GM19240 (cell line): ENCODE measurements around the gene CRYZ.
A peak's percentile ranks its signal among the peaks of the same experiment; 100 is the strongest.
"Not testable (repeated sequence)": the region's sequence is repeated elsewhere in the genome, so short reads cannot be mapped to it uniquely, and the experiment has no call there.

Experiments
- DNase-seq: peaks from one replicate; pipeline ENCODE4 v3.0.0; 2011; ENCODE audit warnings: low spot score; ENCODE audit not compliant: insufficient read length

Gene CRYZ

GRCh38 chr1:74732960-74733603 is at the start of gene CRYZ, which contains the start of gene TYW3:
Gene CRYZ (minus strand): TSS chr1:74733050. CDS start chr1:74724821, 8,229 bp downstream.
Gene TYW3 (plus strand): TSS chr1:74733152. CDS start chr1:74733245, 93 bp downstream.
- DNase-seq: peak; percentile 16

GRCh38 chr1:74780594-74780993 is 47.7 kb upstream of the CRYZ start:
- no peak for DNase-seq

GRCh38 chr1:74779750-74780149 is 46.9 kb upstream of the CRYZ start:
- DNase-seq: no peak

- DNase-seq: no peak
Observed at GRCh38 chr1:74777525-74777924, 44.7 kb upstream of the CRYZ start.

- no peak for DNase-seq
Observed at GRCh38 chr1:74775735-74776134, 42.9 kb upstream of the CRYZ start.

- DNase-seq: no peak
Observed at GRCh38 chr1:74773582-74773981, 40.7 kb upstream of the CRYZ start.

GRCh38 chr1:74772945-74773344 is 40.1 kb upstream of the CRYZ start:
- no peak for DNase-seq

- no peak for DNase-seq
Observed at GRCh38 chr1:74771913-74772515, 39.2 kb upstream of the CRYZ start.

GRCh38 chr1:74767490-74767889 is 34.6 kb upstream of the CRYZ start:
- DNase-seq: no peak

GRCh38 chr1:74766579-74766978 is 33.7 kb upstream of the CRYZ start:
- no peak for DNase-seq

GRCh38 chr1:74763807-74764206 is 31.0 kb upstream of the CRYZ start:
- DNase-seq: no peak

GRCh38 chr1:74756650-74757049 is 23.8 kb upstream of the CRYZ start:
- not testable (repeated sequence) for DNase-seq

- DNase-seq: no peak
Observed at GRCh38 chr1:74755475-74755874, 22.6 kb upstream of the CRYZ start.

GRCh38 chr1:74753104-74753503 is 20.3 kb upstream of the CRYZ start:
- DNase-seq: no peak

- no peak for DNase-seq
Observed at GRCh38 chr1:74748960-74749359, 16.1 kb upstream of the CRYZ start.

GRCh38 chr1:74745247-74745646 is 12.4 kb upstream of the CRYZ start:
- DNase-seq: not testable (repeated sequence)

- not testable (repeated sequence) for DNase-seq
Observed at GRCh38 chr1:74740307-74740980, 7.6 kb upstream of the CRYZ start.

- DNase-seq: no peak
Observed at GRCh38 chr1:74737333-74737732, 4.5 kb upstream of the CRYZ start.

- DNase-seq: no peak
Observed at GRCh38 chr1:74733604-74734484, 994 bp upstream of the CRYZ start.

GRCh38 chr1:74732071-74732946 is 541 bp downstream of the CRYZ start:
- not testable (repeated sequence) for DNase-seq
